Measurements from ENCODE around the gene TPRG1.

Gene TPRG1

GRCh38 chr3:189186101-189186500 is 14.3 kb downstream of the TPRG1 start:
- Histone ChIP-seq H3K4me2 (ENCODE audit: low read length) (no peak overlapping the region), H3K36me3 (ENCODE audit: control insufficient read depth, insufficient read depth, low read length) (no peaks in the 10 kb centered on the region), H3K79me2 (no peaks in the 10 kb centered on the region), H3K27me3 (ENCODE audit: control insufficient read depth, insufficient read depth, low read length) (no peaks in the 10 kb centered on the region), H2AFZ (no peak overlapping the region), H3K4me3 (ENCODE audit: low read depth, low read length) (no peak overlapping the region), H3K4me1 (no peaks in the 10 kb centered on the region), H3K27ac (no peak overlapping the region), H3K9ac (no peak overlapping the region), H3K9me3 (ENCODE audit: control insufficient read depth, low read length) (no peaks in the 10 kb centered on the region)
- TF ChIP-seq CTCF (IDR thresholded peaks at IDR 0.05), result no peak

- H3K27ac ChIP-seq, result no peak overlapping the region
- H3K4me2 ChIP-seq (ENCODE audit: low read length), result no peak overlapping the region
- no peaks in the 10 kb centered on the region for H3K4me1 ChIP-seq
- H3K27me3 ChIP-seq (ENCODE audit: control insufficient read depth, insufficient read depth, low read length), result no peaks in the 10 kb centered on the region
- H3K9me3 ChIP-seq (ENCODE audit: control insufficient read depth, low read length), result no peaks in the 10 kb centered on the region
- TF ChIP-seq CTCF (IDR thresholded peaks at IDR 0.05), result no peak
- no peak overlapping the region for H2AFZ ChIP-seq
- no peak overlapping the region for H3K9ac ChIP-seq
- H3K36me3 ChIP-seq (ENCODE audit: control insufficient read depth, insufficient read depth, low read length), result no peaks in the 10 kb centered on the region
- H3K4me3 ChIP-seq (ENCODE audit: low read depth, low read length), result no peak overlapping the region
- H3K79me2 ChIP-seq, result no peaks in the 10 kb centered on the region
Observed at GRCh38 chr3:189188466-189188865, 16.7 kb downstream of the TPRG1 start.

GRCh38 chr3:189192725-189193124 is 21.0 kb downstream of the TPRG1 start:
- H3K27ac ChIP-seq, result no peak overlapping the region
- H3K4me1 ChIP-seq, result no peaks in the 10 kb centered on the region
- no peak for TF ChIP-seq CTCF (IDR thresholded peaks at IDR 0.05)
- no peak overlapping the region for H3K4me2 ChIP-seq (ENCODE audit: low read length)
- no peaks in the 10 kb centered on the region for H3K9me3 ChIP-seq (ENCODE audit: control insufficient read depth, low read length)
- H3K36me3 ChIP-seq (ENCODE audit: control insufficient read depth, insufficient read depth, low read length), result no peaks in the 10 kb centered on the region
- no peaks in the 10 kb centered on the region for H3K27me3 ChIP-seq (ENCODE audit: control insufficient read depth, insufficient read depth, low read length)
- no peak overlapping the region for H3K9ac ChIP-seq
- no peak overlapping the region for H2AFZ ChIP-seq
- H3K4me3 ChIP-seq (ENCODE audit: low read depth, low read length), result no peak overlapping the region
- no peaks in the 10 kb centered on the region for H3K79me2 ChIP-seq

- no peak overlapping the region for H2AFZ ChIP-seq
- no peak overlapping the region for H3K4me2 ChIP-seq (ENCODE audit: low read length)
- H3K27me3 ChIP-seq (ENCODE audit: control insufficient read depth, insufficient read depth, low read length), result no peaks in the 10 kb centered on the region
- no peaks in the 10 kb centered on the region for H3K4me1 ChIP-seq
- H3K9me3 ChIP-seq (ENCODE audit: control insufficient read depth, low read length), result no peaks in the 10 kb centered on the region
- H3K4me3 ChIP-seq (ENCODE audit: low read depth, low read length), result no peak overlapping the region
- H3K36me3 ChIP-seq (ENCODE audit: control insufficient read depth, insufficient read depth, low read length), result no peaks in the 10 kb centered on the region
- H3K27ac ChIP-seq, result no peak overlapping the region
- no peaks in the 10 kb centered on the region for H3K79me2 ChIP-seq
- H3K9ac ChIP-seq, result no peak overlapping the region
- TF ChIP-seq CTCF (IDR thresholded peaks at IDR 0.05), result no peak
Observed at GRCh38 chr3:189195302-189195701, 23.5 kb downstream of the TPRG1 start.

GRCh38 chr3:189202106-189202505 is 30.3 kb downstream of the TPRG1 start:
- no peaks in the 10 kb centered on the region for H3K27me3 ChIP-seq (ENCODE audit: control insufficient read depth, insufficient read depth, low read length)
- H3K79me2 ChIP-seq, result no peaks in the 10 kb centered on the region
- no peak overlapping the region for H3K4me3 ChIP-seq (ENCODE audit: low read depth, low read length)
- no peak overlapping the region for H3K27ac ChIP-seq
- no peak overlapping the region for H3K4me2 ChIP-seq (ENCODE audit: low read length)
- TF ChIP-seq CTCF (IDR thresholded peaks at IDR 0.05), result no peak
- no peaks in the 10 kb centered on the region for H3K4me1 ChIP-seq
- H2AFZ ChIP-seq, result no peak overlapping the region
- H3K9ac ChIP-seq, result no peak overlapping the region
- H3K36me3 ChIP-seq (ENCODE audit: control insufficient read depth, insufficient read depth, low read length), result no peaks in the 10 kb centered on the region
- no peaks in the 10 kb centered on the region for H3K9me3 ChIP-seq (ENCODE audit: control insufficient read depth, low read length)

Measured in parathyroid adenoma (tissue), 2 donors.